HUES64 (cell line): ENCODE data around the gene KCNQ1.

Experiments used
- H3K27ac ChIP-seq: 2 replicates; pipeline ENCODE4 v1.7.0; 2013; ENCODE audit warnings: low read depth, low read length, inconsistent platforms
- H3K27me3 ChIP-seq: 2 replicates; pipeline ENCODE4 v1.6.1; 2013; ENCODE audit warnings: mild to moderate bottlenecking, low read length; ENCODE audit not compliant: insufficient read depth
- H3K36me3 ChIP-seq: 2 replicates; pipeline ENCODE4 v1.6.1; 2013; ENCODE audit warnings: mild to moderate bottlenecking, low read length; ENCODE audit not compliant: insufficient read depth
- H3K4me1 ChIP-seq: 2 replicates; pipeline ENCODE4 v1.6.1; 2013; ENCODE audit warnings: mild to moderate bottlenecking, low read length, moderate library complexity; ENCODE audit not compliant: insufficient read depth
- H3K4me3 ChIP-seq: 2 replicates; pipeline ENCODE4 v1.5.1; 2013; ENCODE audit warnings: mild to moderate bottlenecking, low read length, moderate library complexity
- H3K9ac ChIP-seq: 2 replicates; pipeline ENCODE4 v1.6.1; 2013; ENCODE audit warnings: mild to moderate bottlenecking, low read depth, low read length
- H3K9me3 ChIP-seq: 2 replicates; pipeline ENCODE4 v1.6.1; 2013; ENCODE audit warnings: low read depth, low read length; ENCODE audit not compliant: insufficient read depth
- WGBS: fragments of 150-250, 120-280 bp; methylation state at CpG from one replicate; pipeline ENCODE4 v1.1.7; 2013; ENCODE audit warnings: missing lambda C conversion rate; 5-methylcytosine and 5-hydroxymethylcytosine counted together

The KCNQ1 gene

GRCh38 chr11:2867722-2868505, 423.1 kb downstream of the KCNQ1 start:
- H3K9ac ChIP-seq, result no peak overlapping the region
- peaks cover 25% of the 10 kb centered on the region for H3K4me1 ChIP-seq
- H3K9me3 ChIP-seq, result peaks cover 5% of the 10 kb centered on the region; the same call in 1 of the 2 replicates
- peak overlapping the region; percentile 8 for H3K4me3 ChIP-seq
- no peak overlapping the region; the same call in 1 of the 2 replicates for H3K27ac ChIP-seq
- peaks cover 91% of the 10 kb centered on the region for H3K27me3 ChIP-seq
- H3K36me3 ChIP-seq, result no peaks in the 10 kb centered on the region
- WGBS, result 17% methylated on average over 23 of the region's 25 CpGs

GRCh38 chr11:2868506-2869133, 423.8 kb downstream of the KCNQ1 start:
- Histone ChIP-seq H3K36me3 (no peaks in the 10 kb centered on the region), H3K9ac (no peak overlapping the region), H3K9me3 (peaks cover 5% of the 10 kb centered on the region; the same call in 1 of the 2 replicates), H3K27me3 (peaks cover 84% of the 10 kb centered on the region), H3K4me3 (peak overlapping the region; percentile 12; the same call in 1 of the 2 replicates), H3K4me1 (peaks cover 19% of the 10 kb centered on the region), H3K27ac (no peak overlapping the region)
- WGBS, result 8% methylated on average over 16 of the region's 16 CpGs

GRCh38 chr11:2869134-2869526, 424.3 kb downstream of the KCNQ1 start:
- 10% methylated on average over 37 of the region's 37 CpGs for WGBS
- Histone ChIP-seq H3K27me3 (peaks cover 83% of the 10 kb centered on the region), H3K9me3 (peaks cover 5% of the 10 kb centered on the region; the same call in 1 of the 2 replicates), H3K27ac (no peak overlapping the region), H3K4me3 (peak overlapping the region; percentile 12; the same call in 1 of the 2 replicates), H3K36me3 (no peaks in the 10 kb centered on the region), H3K4me1 (peaks cover 19% of the 10 kb centered on the region), H3K9ac (no peak overlapping the region)

GRCh38 chr11:2869561-2870427, 425.0 kb downstream of the KCNQ1 start:
- H3K4me3 ChIP-seq, result no peak overlapping the region
- H3K4me1 ChIP-seq, result peaks cover 19% of the 10 kb centered on the region
- WGBS, result 14% methylated on average over 90 of the region's 90 CpGs
- H3K9me3 ChIP-seq, result peaks cover 5% of the 10 kb centered on the region; the same call in 1 of the 2 replicates
- peaks cover 80% of the 10 kb centered on the region for H3K27me3 ChIP-seq
- no peaks in the 10 kb centered on the region for H3K36me3 ChIP-seq
- H3K27ac ChIP-seq, result no peak overlapping the region
- H3K9ac ChIP-seq, result no peak overlapping the region

- 80% methylated on average over 17 of the region's 17 CpGs for WGBS
- H3K4me1 ChIP-seq, result peaks cover 19% of the 10 kb centered on the region
- peaks cover 9% of the 10 kb centered on the region; the same call in 1 of the 2 replicates for H3K9me3 ChIP-seq
- H3K27ac ChIP-seq, result no peak overlapping the region
- H3K4me3 ChIP-seq, result no peak overlapping the region
- no peak overlapping the region for H3K9ac ChIP-seq
- H3K27me3 ChIP-seq, result peaks cover 77% of the 10 kb centered on the region
- no peaks in the 10 kb centered on the region for H3K36me3 ChIP-seq
Observed at GRCh38 chr11:2870460-2870859, 425.7 kb downstream of the KCNQ1 start.

- Histone ChIP-seq H3K27me3 (peaks cover 71% of the 10 kb centered on the region), H3K27ac (no peak overlapping the region), H3K9me3 (peaks cover 9% of the 10 kb centered on the region; the same call in 1 of the 2 replicates), H3K9ac (no peak overlapping the region), H3K4me1 (peaks cover 19% of the 10 kb centered on the region), H3K4me3 (no peak overlapping the region), H3K36me3 (no peaks in the 10 kb centered on the region)
- WGBS, result 58% methylated on average over 22 of the region's 22 CpGs
Observed at GRCh38 chr11:2870969-2871680, 426.3 kb downstream of the KCNQ1 start.

GRCh38 chr11:2874963-2875362, 430.2 kb downstream of the KCNQ1 start:
- Histone ChIP-seq H3K27me3 (peaks cover 41% of the 10 kb centered on the region), H3K4me3 (no peak overlapping the region), H3K36me3 (no peaks in the 10 kb centered on the region), H3K4me1 (no peaks in the 10 kb centered on the region), H3K9ac (no peak overlapping the region), H3K27ac (no peak overlapping the region), H3K9me3 (peaks cover 4% of the 10 kb centered on the region; the same call in 1 of the 2 replicates)
- WGBS, result 94% methylated on average over 10 of the region's 10 CpGs

- H3K9me3 ChIP-seq, result peaks cover 4% of the 10 kb centered on the region; the same call in 1 of the 2 replicates
- no peak overlapping the region for H3K27ac ChIP-seq
- H3K9ac ChIP-seq, result no peak overlapping the region
- 96% methylated on average over 6 of the region's 6 CpGs for WGBS
- H3K36me3 ChIP-seq, result no peaks in the 10 kb centered on the region
- peaks cover 42% of the 10 kb centered on the region for H3K27me3 ChIP-seq
- no peak overlapping the region for H3K4me3 ChIP-seq
- H3K4me1 ChIP-seq, result 0 out of 2 replicates have a peak, but pooled peaks cover 7% of the 10 kb centered on the region
Observed at GRCh38 chr11:2877474-2877873, 432.7 kb downstream of the KCNQ1 start.

GRCh38 chr11:2878782-2879181, 434.0 kb downstream of the KCNQ1 start:
- H3K4me1 ChIP-seq, result peaks cover 16% of the 10 kb centered on the region
- 95% methylated on average over 8 of the region's 8 CpGs for WGBS
- H3K27ac ChIP-seq, result no peak overlapping the region
- H3K9me3 ChIP-seq, result peaks cover 4% of the 10 kb centered on the region; the same call in 1 of the 2 replicates
- no peak overlapping the region for H3K9ac ChIP-seq
- H3K36me3 ChIP-seq, result no peaks in the 10 kb centered on the region
- peaks cover 55% of the 10 kb centered on the region for H3K27me3 ChIP-seq
- no peak overlapping the region for H3K4me3 ChIP-seq

GRCh38 chr11:2880646-2881045, 435.8 kb downstream of the KCNQ1 start:
- Histone ChIP-seq H3K27me3 (peaks cover 60% of the 10 kb centered on the region), H3K4me3 (no peak overlapping the region), H3K9ac (no peak overlapping the region), H3K36me3 (no peaks in the 10 kb centered on the region), H3K4me1 (peaks cover 16% of the 10 kb centered on the region), H3K9me3 (no peaks in the 10 kb centered on the region), H3K27ac (no peak overlapping the region)
- WGBS, result 94% methylated on average over 7 of the region's 7 CpGs
